Upper lobe of right lung (tissue), 1 donor: ENCODE measurements around the gene TEX261. TPM values are rescaled to one million over a fixed set of nuclear protein-coding genes. Genes with fewer than 3 reads are reported as not detected.
A peak's percentile ranks its signal among the peaks of the same experiment; 100 is the strongest.

ENCODE experiments used
- ATAC-seq: fragments of 200-7000 bp; cut with Tn5 transposase; one replicate; pipeline ENCODE4 v1.9.1; 2020; ENCODE audit warnings: mild to moderate bottlenecking, moderate library complexity
- DNase-seq: peaks from one replicate; pipeline ENCODE4 v3.0.0-alpha.2; 2020
- H3K27ac ChIP-seq: fragments of 200-600 bp; one replicate; pipeline ENCODE4 v1.8.0; 2022
- H3K27me3 ChIP-seq: fragments of 200-600 bp; one replicate; pipeline ENCODE4 v1.8.0; 2022; ENCODE audit warnings: mild to moderate bottlenecking
- H3K36me3 ChIP-seq: fragments of 200-600 bp; one replicate; pipeline ENCODE4 v1.8.0; 2022
- H3K4me1 ChIP-seq: fragments of 200-600 bp; one replicate; pipeline ENCODE4 v1.8.0; 2022
- H3K4me3 ChIP-seq: fragments of 200-600 bp; one replicate; pipeline ENCODE4 v1.8.0; 2022; ENCODE audit warnings: mild to moderate bottlenecking
- H3K9me3 ChIP-seq: fragments of 200-600 bp; one replicate; pipeline ENCODE4 v1.8.0; 2022
- intact Hi-C: fragments of 100-400 bp; cut with DNase I; formaldehyde crosslinking; loops from one replicate; pipeline ENCODE4 v1.11.0; 2022
- total RNA-seq: library from RNA; stranded (reverse); fragmentation: NEBNext Ultra II Directional; extraction: Animal tissue kit (Norgen Biotek cat#: 25700); gene quantifications from one replicate; pipeline ENCODE4 v1.2.1, GENCODE V29; 2021
- TF ChIP-seq, protein P1 (sequence below): fragments of 200-600 bp; IDR thresholded peaks from one replicate; pipeline ENCODE4 v1.8.0; 2022; ENCODE audit warnings: antibody characterized with exemption
- donor health status: DM: no; HTN: yes; CAD: no; lungs with severe emphysema.

TEX261 gene
- total RNA-seq, 1 donor from 2014 or later, result 63.1 TPM

DNA sequence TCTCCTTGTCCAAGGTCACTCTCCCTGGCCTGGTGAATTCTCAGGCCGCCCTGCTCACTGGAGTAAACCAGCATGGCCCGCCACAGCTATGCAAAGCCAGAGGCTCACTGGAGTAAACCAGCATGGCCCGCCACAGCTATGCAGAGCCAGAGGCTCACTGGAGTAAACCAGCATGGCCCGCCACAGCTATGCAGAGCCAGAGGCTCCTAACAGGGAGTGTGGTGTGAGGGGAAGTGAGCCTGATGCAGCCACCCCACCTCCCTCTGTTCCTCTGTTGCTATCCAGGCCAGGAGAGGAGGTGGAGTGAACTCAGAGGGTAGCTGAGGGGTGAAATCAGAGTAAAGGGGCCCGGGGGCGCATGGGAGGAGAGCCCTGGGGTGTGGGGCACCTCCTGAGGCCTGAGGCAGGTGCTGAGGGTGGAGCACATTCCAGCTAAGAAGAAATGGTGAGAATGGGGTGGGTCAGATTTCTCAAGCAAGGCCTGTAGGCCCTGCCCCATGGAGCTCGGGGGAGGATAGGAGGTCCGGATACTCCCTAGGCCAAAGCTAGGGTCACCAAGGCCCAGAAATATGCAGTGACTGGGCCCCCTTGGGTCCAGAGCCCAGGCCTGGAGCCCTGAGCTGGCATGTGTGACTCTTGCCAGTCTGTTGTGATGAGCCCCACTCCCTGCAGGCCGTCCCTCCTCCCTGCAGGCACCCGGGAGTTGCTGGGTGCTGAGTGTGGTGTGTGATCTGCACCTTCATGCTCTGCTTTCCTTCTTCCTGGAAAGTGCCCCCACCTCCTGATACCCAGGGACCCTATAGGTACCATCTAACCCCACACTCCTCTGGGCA is 57.5 kb downstream of the TEX261 start:
- Histone ChIP-seq H3K27ac (no peak overlapping the region), H3K27me3 (no peaks in the 10 kb centered on the region), H3K9me3 (no peaks in the 10 kb centered on the region), H3K4me1 (no peaks in the 10 kb centered on the region), H3K36me3 (no peaks in the 10 kb centered on the region), H3K4me3 (no peak overlapping the region)
- DNase-seq (peak; percentile 34), ATAC-seq (no peak)
- TF ChIP-seq, protein P1, sequence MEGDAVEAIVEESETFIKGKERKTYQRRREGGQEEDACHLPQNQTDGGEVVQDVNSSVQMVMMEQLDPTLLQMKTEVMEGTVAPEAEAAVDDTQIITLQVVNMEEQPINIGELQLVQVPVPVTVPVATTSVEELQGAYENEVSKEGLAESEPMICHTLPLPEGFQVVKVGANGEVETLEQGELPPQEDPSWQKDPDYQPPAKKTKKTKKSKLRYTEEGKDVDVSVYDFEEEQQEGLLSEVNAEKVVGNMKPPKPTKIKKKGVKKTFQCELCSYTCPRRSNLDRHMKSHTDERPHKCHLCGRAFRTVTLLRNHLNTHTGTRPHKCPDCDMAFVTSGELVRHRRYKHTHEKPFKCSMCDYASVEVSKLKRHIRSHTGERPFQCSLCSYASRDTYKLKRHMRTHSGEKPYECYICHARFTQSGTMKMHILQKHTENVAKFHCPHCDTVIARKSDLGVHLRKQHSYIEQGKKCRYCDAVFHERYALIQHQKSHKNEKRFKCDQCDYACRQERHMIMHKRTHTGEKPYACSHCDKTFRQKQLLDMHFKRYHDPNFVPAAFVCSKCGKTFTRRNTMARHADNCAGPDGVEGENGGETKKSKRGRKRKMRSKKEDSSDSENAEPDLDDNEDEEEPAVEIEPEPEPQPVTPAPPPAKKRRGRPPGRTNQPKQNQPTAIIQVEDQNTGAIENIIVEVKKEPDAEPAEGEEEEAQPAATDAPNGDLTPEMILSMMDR, result no peak
- intact Hi-C loops, result no loop called here

DNA sequence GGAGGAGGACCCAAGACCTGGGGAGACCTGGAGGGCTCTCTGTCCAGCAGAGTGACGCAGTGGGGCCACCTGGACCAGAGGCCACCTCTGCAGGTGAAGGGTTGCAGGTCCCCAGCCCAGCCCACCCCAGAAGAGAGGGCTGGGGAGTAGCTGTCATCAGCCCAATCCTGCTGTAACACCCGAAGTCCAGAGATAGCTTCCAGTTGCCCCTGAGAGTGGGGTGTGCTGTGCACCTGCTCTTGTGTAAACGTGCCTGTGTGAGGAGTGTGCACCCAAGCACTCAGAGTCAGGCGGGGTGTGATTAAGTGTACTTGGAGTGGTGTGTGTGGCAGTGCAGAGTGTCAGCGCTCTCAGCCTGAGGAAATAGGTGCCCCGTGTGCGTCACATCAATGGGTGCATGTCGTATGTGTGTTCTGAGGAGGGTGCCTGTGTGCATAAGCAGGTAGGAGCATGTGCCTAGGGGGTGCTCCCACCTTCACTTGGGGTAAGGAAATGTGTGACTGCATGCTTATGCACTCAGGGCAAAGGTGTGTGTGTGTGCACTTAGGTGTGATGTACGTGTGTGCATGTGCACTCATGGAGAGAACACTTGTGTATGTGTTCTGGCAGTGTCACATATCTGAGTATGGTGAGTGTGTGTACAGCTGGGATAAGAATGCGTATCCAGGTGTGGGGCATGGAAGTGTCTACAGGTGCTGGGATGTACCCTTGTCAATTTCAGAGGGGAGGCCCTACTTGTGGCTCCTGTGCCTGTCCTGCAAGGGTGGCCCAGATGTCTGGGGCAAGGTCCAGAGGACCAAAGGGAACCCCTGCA is 58.3 kb downstream of the TEX261 start:
- DNase-seq, result no peak
- peak; percentile 43 for ATAC-seq
- Histone ChIP-seq H3K27me3 (no peaks in the 10 kb centered on the region), H3K27ac (no peak overlapping the region), H3K4me3 (no peak overlapping the region), H3K4me1 (no peaks in the 10 kb centered on the region), H3K36me3 (no peaks in the 10 kb centered on the region), H3K9me3 (no peaks in the 10 kb centered on the region)
- intact Hi-C loops, result no loop called here
- TF ChIP-seq, protein P1, result no peak

Other genes starting within 250 kb of the TEX261 start
- gene ADD2, start 226.7 kb downstream of the TEX261 start, total RNA-seq, result 1.4 TPM
- not detected for gene FIGLA, start 204.2 kb downstream of the TEX261 start, total RNA-seq
- gene CLEC4F, start 174.3 kb downstream of the TEX261 start, total RNA-seq, result 1.2 TPM
- 3.6 TPM for gene CD207, start 159.1 kb downstream of the TEX261 start, total RNA-seq
- 0.93 TPM for gene VAX2, start 94.3 kb downstream of the TEX261 start, total RNA-seq
- gene ATP6V1B1, start 59.0 kb downstream of the TEX261 start, total RNA-seq, result 2.1 TPM
- 0.38 TPM for gene ANKRD53, start 16.2 kb downstream of the TEX261 start, total RNA-seq
- gene NAGK, start 73.8 kb upstream of the TEX261 start, total RNA-seq, result 126 TPM
- gene MCEE, start 135.4 kb upstream of the TEX261 start, total RNA-seq, result 19.5 TPM
- 27.9 TPM for gene MPHOSPH10, start 135.8 kb upstream of the TEX261 start, total RNA-seq
- gene PAIP2B, start 232.2 kb upstream of the TEX261 start, total RNA-seq, result 6.3 TPM